Mesenchymal stem cell (in vitro differentiated cells and primary cell): ENCODE measurements around the gene NFASC.

Experiments used
- DNase-seq: peaks from one replicate; pipeline ENCODE4 v3.0.0-alpha.2; 2013
- H2AFZ ChIP-seq: one replicate; pipeline ENCODE4 v1.6.1; 2013; ENCODE audit warnings: low read depth, mild to moderate bottlenecking, control low read depth, inconsistent platforms, low read length, moderate library complexity
- H2AK5ac ChIP-seq: 2 replicates; pipeline ENCODE4 v1.6.1; 2013; ENCODE audit warnings: low read length, moderate library complexity, mild to moderate bottlenecking, inconsistent platforms; ENCODE audit not compliant: severe bottlenecking
- H2BK120ac ChIP-seq: one replicate; pipeline ENCODE4 v1.6.1; 2013; ENCODE audit warnings: low read depth, mild to moderate bottlenecking, inconsistent platforms, low read length, moderate library complexity
- H2BK12ac ChIP-seq, 2 experiments: one replicate each; pipeline ENCODE4 v1.6.1; 2013; ENCODE audit warnings: inconsistent platforms in 2 of 2, low read length in 2 of 2, mild to moderate bottlenecking in 2 of 2, moderate library complexity in 2 of 2, control low read depth in 1 of 2
- H2BK15ac ChIP-seq: one replicate; pipeline ENCODE4 v1.6.1; 2013; ENCODE audit warnings: mild to moderate bottlenecking, low read depth, inconsistent platforms; ENCODE audit not compliant: poor library complexity, severe bottlenecking
- H2BK5ac ChIP-seq: 2 replicates; pipeline ENCODE4 v1.6.1; 2013; ENCODE audit warnings: low read depth, mild to moderate bottlenecking, low read length, control low read depth, inconsistent platforms; ENCODE audit not compliant: poor library complexity, severe bottlenecking
- H3K14ac ChIP-seq, 2 experiments: one replicate each; pipeline ENCODE4 v1.6.1; 2013; ENCODE audit warnings: inconsistent platforms in 2 of 2, low read length in 2 of 2, control low read depth in 1 of 2, mild to moderate bottlenecking in 1 of 2, moderate library complexity in 1 of 2
- H3K18ac ChIP-seq, 2 experiments: one replicate each; pipeline ENCODE4 v1.6.1; 2013; ENCODE audit warnings: inconsistent platforms in 2 of 2, low read length in 2 of 2, control low read depth in 1 of 2, low read depth in 1 of 2, mild to moderate bottlenecking in 1 of 2
- H3K23ac ChIP-seq, 2 experiments: one replicate each; pipeline ENCODE4 v1.6.1; 2013; ENCODE audit warnings: inconsistent platforms in 2 of 2, low read length in 2 of 2, mild to moderate bottlenecking in 2 of 2, moderate library complexity in 2 of 2, control low read depth in 1 of 2
- H3K27ac ChIP-seq: 2 replicates; pipeline ENCODE4 v1.5.1; 2013; ENCODE audit warnings: mild to moderate bottlenecking, moderate library complexity, low read length, control low read depth, inconsistent platforms; ENCODE audit not compliant: poor library complexity, severe bottlenecking
- H3K27me3 ChIP-seq, 2 experiments: 2 replicates each; pipeline versions ENCODE4 v1.6.1 to v1.7.0; 2013; ENCODE audit warnings: low read length in 2 of 2, mild to moderate bottlenecking in 2 of 2, moderate library complexity in 2 of 2, control low read depth in 1 of 2, inconsistent platforms in 1 of 2; ENCODE audit not compliant: control insufficient read depth in 1 of 2, insufficient read depth in 1 of 2
- H3K36me3 ChIP-seq, 2 experiments: 2 replicates each; pipeline versions ENCODE4 v1.6.1 to v1.7.0; 2013; ENCODE audit warnings: low read length in 2 of 2, control low read depth in 1 of 2, inconsistent platforms in 1 of 2, low read depth in 1 of 2, mild to moderate bottlenecking in 1 of 2; ENCODE audit not compliant: insufficient read depth in 2 of 2, control insufficient read depth in 1 of 2
- H3K4ac ChIP-seq, 2 experiments: one replicate each; pipeline ENCODE4 v1.6.1; 2013; ENCODE audit warnings: inconsistent platforms in 2 of 2, low read length in 2 of 2, mild to moderate bottlenecking in 2 of 2, moderate library complexity in 2 of 2, control low read depth in 1 of 2, low read depth in 1 of 2
- H3K4me1 ChIP-seq: 2 replicates; pipeline ENCODE4 v1.6.1; 2013; ENCODE audit warnings: low read depth, low read length, control low read depth; ENCODE audit not compliant: control insufficient read depth, insufficient read depth
- H3K4me2 ChIP-seq: 2 replicates; pipeline ENCODE4 v1.6.1; 2013; ENCODE audit warnings: low read length, mild to moderate bottlenecking, inconsistent platforms; ENCODE audit not compliant: poor library complexity, severe bottlenecking
- H3K4me3 ChIP-seq, 2 experiments: 2 replicates each; pipeline versions ENCODE4 v1.5.1 to v1.7.0; 2013; ENCODE audit warnings: low read length in 2 of 2, mild to moderate bottlenecking in 2 of 2, control low read depth in 1 of 2, low read depth in 1 of 2; ENCODE audit not compliant: insufficient read depth in 1 of 2
- H3K79me1 ChIP-seq: replicated peaks from 2 replicates; pipeline ENCODE4 v1.6.1; 2013; ENCODE audit warnings: mild to moderate bottlenecking, control low read depth, low read length, inconsistent platforms; ENCODE audit not compliant: poor library complexity, severe bottlenecking
- H3K9ac ChIP-seq: 2 replicates; pipeline ENCODE4 v1.7.0; 2013; ENCODE audit warnings: mild to moderate bottlenecking, low read length, moderate library complexity
- H3K9me3 ChIP-seq: 2 replicates; pipeline ENCODE4 v1.7.0; 2013; ENCODE audit warnings: mild to moderate bottlenecking, low read length; ENCODE audit not compliant: control insufficient read depth
- H4K8ac ChIP-seq: one replicate; pipeline ENCODE4 v1.6.1; 2013; ENCODE audit warnings: inconsistent platforms, mild to moderate bottlenecking, low read length, moderate library complexity
- H4K91ac ChIP-seq: one replicate; pipeline ENCODE4 v1.6.1; 2013; ENCODE audit warnings: mild to moderate bottlenecking, low read length, inconsistent platforms
- WGBS: methylation state at CpG from one replicate; pipeline ENCODE4 v1.1.7; 2013; ENCODE audit warnings: mixed read lengths; 5-methylcytosine and 5-hydroxymethylcytosine counted together

Gene NFASC

GRCh38 chr1:204950353-204951001, 79.8 kb downstream of the NFASC start:
- no peak overlapping the region for H3K4me2 ChIP-seq
- no peak overlapping the region for H2BK5ac ChIP-seq
- H3K4me3 ChIP-seq, result no peak overlapping the region
- no peak overlapping the region for H3K4ac ChIP-seq
- H3K4me1 ChIP-seq, result no peaks in the 10 kb centered on the region
- no peak for DNase-seq
- no peak overlapping the region for H3K27ac ChIP-seq
- no peaks in the 10 kb centered on the region for H3K9me3 ChIP-seq
- H3K18ac ChIP-seq, result no peak overlapping the region
- H3K79me1 ChIP-seq, result no peaks in the 10 kb centered on the region
- no peak overlapping the region for H2AFZ ChIP-seq
- H3K23ac ChIP-seq, result no peak overlapping the region
- peaks cover 0 to 56% of the 10 kb centered on the region in 2 experiments for H3K36me3 ChIP-seq
- H2BK15ac ChIP-seq, result no peak overlapping the region
- no peak overlapping the region for H2BK120ac ChIP-seq
- no peak overlapping the region for H4K91ac ChIP-seq
- H2BK12ac ChIP-seq, result no peak overlapping the region
- H4K8ac ChIP-seq, result no peak overlapping the region
- H3K27me3 ChIP-seq, result peaks cover 0 to 21% of the 10 kb centered on the region in 2 experiments
- no peak overlapping the region for H3K14ac ChIP-seq
- no peak overlapping the region for H2AK5ac ChIP-seq
- no peak overlapping the region for H3K9ac ChIP-seq
- 59% methylated on average over 13 of the region's 13 CpGs for WGBS

- no peak overlapping the region for H4K91ac ChIP-seq
- no peak overlapping the region for H2BK12ac ChIP-seq
- H3K18ac ChIP-seq, result no peak overlapping the region
- H3K36me3 ChIP-seq, result peaks cover 0 to 94% of the 10 kb centered on the region in 2 experiments
- no peak for DNase-seq
- no peak overlapping the region for H2BK120ac ChIP-seq
- no peak overlapping the region for H2BK15ac ChIP-seq
- no peak overlapping the region for H3K4me2 ChIP-seq
- no peaks in the 10 kb centered on the region for H3K79me1 ChIP-seq
- no peak overlapping the region for H3K9ac ChIP-seq
- H3K27me3 ChIP-seq, result peaks cover 0 to 74% of the 10 kb centered on the region in 2 experiments
- H4K8ac ChIP-seq, result no peak overlapping the region
- no peak overlapping the region for H3K4ac ChIP-seq
- no peaks in the 10 kb centered on the region for H3K9me3 ChIP-seq
- H2AFZ ChIP-seq, result no peak overlapping the region
- no peak overlapping the region for H3K23ac ChIP-seq
- H3K27ac ChIP-seq, result no peak overlapping the region
- peaks cover 1% of the 10 kb centered on the region for H3K4me1 ChIP-seq
- WGBS, result 62% methylated on average over 11 of the region's 11 CpGs
- H3K4me3 ChIP-seq, result no peak overlapping the region
- no peak overlapping the region for H3K14ac ChIP-seq
- H2BK5ac ChIP-seq, result no peak overlapping the region
- no peak overlapping the region for H2AK5ac ChIP-seq
Measured at GRCh38 chr1:204958317-204959307, 88.0 kb downstream of the NFASC start.

DNA sequence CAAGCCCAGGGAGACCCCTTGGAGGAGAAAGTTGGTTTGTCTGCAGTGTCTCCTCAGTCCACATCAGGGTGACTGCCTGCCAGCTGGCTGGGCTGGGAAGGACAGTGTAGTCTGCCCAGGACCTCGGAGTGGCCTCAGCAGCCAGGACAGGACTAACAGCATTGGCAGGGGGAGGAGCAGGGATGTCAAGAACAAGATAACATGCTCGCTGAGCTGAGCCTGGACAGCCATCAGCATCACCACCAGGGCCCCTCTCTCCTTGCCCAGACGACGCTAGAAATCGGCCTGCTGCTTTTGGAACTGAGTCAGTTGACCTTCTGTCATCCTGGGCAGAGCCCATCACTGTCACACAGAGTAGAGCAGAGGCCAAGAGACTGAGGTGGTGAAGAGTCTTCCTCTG, 88.7 kb downstream of the NFASC start:
- DNase-seq, result no peak
- Histone ChIP-seq H2BK15ac (no peak overlapping the region), H2AFZ (no peak overlapping the region), H3K36me3 (peaks cover 0 to 93% of the 10 kb centered on the region in 2 experiments), H3K79me1 (no peaks in the 10 kb centered on the region), H4K91ac (no peak overlapping the region), H3K9ac (no peak overlapping the region), H3K27ac (no peak overlapping the region), H4K8ac (no peak overlapping the region), H2BK5ac (no peak overlapping the region), H3K23ac (no peak overlapping the region), H3K18ac (no peak overlapping the region), H2BK12ac (no peak overlapping the region), H3K9me3 (no peaks in the 10 kb centered on the region), H3K4ac (no peak overlapping the region), H3K27me3 (peaks cover 0 to 79% of the 10 kb centered on the region in 2 experiments), H3K4me1 (peaks cover 1% of the 10 kb centered on the region), H3K4me2 (no peak overlapping the region), H2AK5ac (no peak overlapping the region), H3K14ac (no peak overlapping the region), H3K4me3 (no peak overlapping the region), H2BK120ac (no peak overlapping the region)
- WGBS, result 17% methylated on average over 2 of the region's 5 CpGs

- H2BK15ac ChIP-seq, result no peak overlapping the region
- no peaks in the 10 kb centered on the region for H3K9me3 ChIP-seq
- H4K8ac ChIP-seq, result no peak overlapping the region
- H3K23ac ChIP-seq, result no peak overlapping the region
- 89% methylated on average over 2 of the region's 2 CpGs for WGBS
- H2AFZ ChIP-seq, result no peak overlapping the region
- no peak overlapping the region for H3K4ac ChIP-seq
- no peak overlapping the region for H2BK12ac ChIP-seq
- no peak overlapping the region for H3K4me2 ChIP-seq
- no peak overlapping the region for H3K9ac ChIP-seq
- H3K27ac ChIP-seq, result no peak overlapping the region
- H3K27me3 ChIP-seq, result peaks cover 0 to 83% of the 10 kb centered on the region in 2 experiments
- H3K14ac ChIP-seq, result no peak overlapping the region
- H3K4me3 ChIP-seq, result no peak overlapping the region
- peaks cover 1% of the 10 kb centered on the region for H3K4me1 ChIP-seq
- no peak overlapping the region for H2AK5ac ChIP-seq
- H3K79me1 ChIP-seq, result no peaks in the 10 kb centered on the region
- DNase-seq, result no peak
- H2BK5ac ChIP-seq, result no peak overlapping the region
- peaks cover 0 to 89% of the 10 kb centered on the region in 2 experiments for H3K36me3 ChIP-seq
- no peak overlapping the region for H4K91ac ChIP-seq
- no peak overlapping the region for H2BK120ac ChIP-seq
- H3K18ac ChIP-seq, result no peak overlapping the region
Measured at GRCh38 chr1:204959836-204960235, 89.2 kb downstream of the NFASC start.
